HG02610 (cell line): Measurements from ENCODE around the gene LMBR1L.

Experiments
- ATAC-seq: cut with Tn5 transposase; IDR thresholded peaks from one replicate; pipeline ENCODE4 v1.9.1; 2021; ENCODE audit warnings: mild to moderate bottlenecking, moderate library complexity; ENCODE audit not compliant: unreplicated experiment

The LMBR1L gene

GRCh38 chr12:49121047-49121696 lies 10.5 kb upstream of the LMBR1L start:
- no peak for ATAC-seq

DNA sequence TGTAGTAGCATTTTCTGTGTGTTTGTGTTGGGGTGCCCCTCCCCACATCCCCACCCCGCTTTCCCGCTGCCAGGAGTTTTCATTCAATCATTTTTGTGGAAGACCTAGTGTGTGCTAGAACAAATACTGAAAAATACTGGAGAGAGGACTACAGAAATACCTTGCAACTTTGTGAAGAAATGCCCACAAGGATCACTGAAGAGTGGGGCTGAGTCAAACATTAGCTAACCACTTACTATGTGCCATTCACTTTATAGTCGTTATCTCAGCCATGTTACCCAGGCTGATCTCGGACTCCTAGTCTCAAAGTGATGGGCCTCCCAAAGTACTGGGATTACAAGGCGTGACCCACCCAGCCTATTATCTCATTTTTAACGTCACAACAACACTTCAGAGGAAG lies 559 bp upstream of the LMBR1L start:
- ATAC-seq, result no peak

DNA sequence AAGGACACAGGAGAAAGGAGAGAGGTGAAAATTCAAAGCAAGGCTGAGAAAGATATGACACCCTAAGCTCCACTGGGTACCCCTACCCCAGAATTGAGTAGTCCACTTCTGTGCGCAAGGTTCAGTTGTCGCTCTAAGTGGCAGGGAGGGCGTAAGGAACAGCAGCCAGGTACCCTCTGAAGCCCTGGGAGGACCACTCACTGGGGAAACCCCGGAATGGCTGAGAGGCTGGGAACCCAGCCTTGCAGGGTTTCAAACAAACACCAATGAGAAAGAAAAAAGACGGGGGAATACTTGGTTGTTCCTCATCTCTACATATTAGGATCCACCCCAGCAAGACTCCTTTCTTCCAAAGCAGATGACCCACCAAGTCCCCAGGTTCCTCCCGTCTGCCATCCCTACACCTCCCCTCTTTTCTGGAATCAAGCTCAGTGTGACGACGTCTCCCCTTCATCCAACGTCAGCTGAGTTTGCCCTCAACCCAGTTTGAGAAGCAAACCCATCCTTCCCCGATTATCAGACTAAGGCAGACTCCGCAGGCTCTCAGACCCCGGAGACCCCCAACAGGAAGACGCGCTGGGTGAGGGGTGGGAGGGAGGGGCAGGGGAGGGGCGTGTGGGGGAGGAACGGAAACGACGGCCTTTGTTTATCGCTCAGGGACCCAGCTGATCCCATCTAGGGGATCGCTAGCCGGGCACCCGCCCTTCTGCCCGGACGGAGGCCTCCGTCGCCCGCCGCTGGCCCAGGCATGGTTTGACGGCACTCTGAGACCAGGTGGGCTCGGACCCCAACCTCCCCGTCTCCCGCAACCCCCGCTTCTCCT lies 795 bp downstream of the LMBR1L start:
- no peak for ATAC-seq

DNA sequence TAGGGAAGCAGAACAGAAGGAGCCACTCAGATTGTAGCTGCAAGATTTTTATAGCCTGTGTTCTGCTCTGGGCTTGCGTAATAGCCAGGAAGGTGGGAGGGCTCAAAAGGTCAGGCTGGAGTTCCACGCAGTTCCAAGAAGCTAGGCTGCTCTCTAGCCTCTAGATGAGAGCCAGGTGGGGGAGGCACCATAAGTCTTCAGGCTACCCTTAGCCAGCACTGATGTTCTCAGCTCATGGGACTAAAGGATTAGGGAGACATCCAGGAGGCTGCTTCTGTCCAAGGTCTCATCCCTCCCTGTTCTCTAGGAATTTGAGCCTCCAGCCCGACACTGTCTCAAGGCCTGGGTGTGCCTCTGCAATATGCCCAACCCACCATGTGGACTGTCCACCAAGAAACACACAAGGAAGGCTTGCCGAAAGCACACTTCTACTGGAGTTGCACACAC lies 1.7 kb downstream of the LMBR1L start:
- ATAC-seq, result no peak

DNA sequence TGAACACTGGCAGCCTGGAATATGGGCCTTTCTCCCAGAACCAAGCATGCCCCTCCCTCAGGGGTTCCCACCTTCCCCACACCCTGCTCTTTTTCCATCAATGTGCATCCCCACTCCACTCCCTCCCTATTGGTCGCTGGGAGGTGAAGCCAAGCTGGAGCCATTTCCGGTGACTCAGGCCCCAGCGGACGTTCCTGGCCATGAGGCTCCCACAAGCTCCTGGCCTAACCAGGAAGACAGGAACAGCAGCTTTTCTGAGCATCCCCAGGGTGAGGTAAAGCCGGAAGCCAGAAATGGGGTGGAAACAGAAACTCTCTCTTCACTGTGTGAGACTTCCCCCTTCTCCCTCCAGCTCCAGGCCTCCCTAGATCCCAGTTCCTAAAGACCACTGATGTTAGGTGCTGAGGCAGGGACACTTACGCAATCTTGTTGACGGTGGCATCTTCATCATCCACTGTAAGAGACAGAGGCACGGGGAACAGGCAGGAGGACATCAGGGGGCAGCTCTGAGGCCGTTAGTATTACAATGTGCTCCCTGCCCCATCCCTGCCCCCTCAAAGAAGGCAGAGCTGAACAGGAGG lies 5.1 kb downstream of the LMBR1L start:
- no peak for ATAC-seq

GRCh38 chr12:49104822-49105221 lies 5.8 kb downstream of the LMBR1L start:
- no peak for ATAC-seq

DNA sequence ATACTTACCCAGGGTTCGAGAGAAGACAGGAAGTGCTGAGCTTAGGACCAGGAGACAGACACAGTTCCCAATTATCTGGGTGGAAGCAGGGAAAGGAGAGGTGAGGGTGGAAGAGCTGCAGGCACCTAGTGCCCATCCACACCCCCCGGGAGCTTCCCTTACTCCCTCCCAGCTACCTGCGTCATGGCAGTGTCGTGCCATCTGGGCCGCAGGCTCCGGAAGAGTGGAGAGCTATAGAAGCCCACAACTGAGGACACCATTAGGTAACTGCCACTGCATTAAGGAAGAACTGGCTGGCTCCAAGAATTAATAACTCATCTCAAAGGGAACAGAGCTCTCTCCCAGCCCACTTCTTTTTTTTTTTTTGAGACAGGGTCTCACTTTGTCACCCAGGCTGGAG lies 10.3 kb downstream of the LMBR1L start:
- no peak for ATAC-seq

- no peak for ATAC-seq
These were observed 11.9 kb downstream of the LMBR1L start for GRCh38 chr12:49098703-49099102.

DNA sequence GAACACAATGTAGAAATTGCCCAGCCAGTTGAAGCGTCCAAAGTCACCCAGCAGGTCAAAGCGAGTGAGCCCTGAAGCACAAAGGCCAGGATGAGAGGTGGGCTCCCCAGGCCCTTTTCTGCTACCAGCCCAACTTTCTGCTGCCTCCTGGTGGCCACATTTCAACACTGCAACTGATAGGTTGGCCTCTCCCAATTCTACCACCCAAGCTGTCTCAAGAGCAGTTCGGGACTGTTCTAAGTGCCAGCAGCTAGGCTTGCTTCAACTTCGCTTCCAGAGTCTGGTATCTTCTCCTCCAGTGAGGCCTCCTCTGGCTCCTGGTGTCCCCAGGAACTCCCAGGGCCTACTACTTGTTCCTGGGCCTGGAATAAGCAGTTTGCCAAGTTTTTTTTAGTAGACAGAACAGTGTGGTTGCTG lies 12.6 kb downstream of the LMBR1L start:
- ATAC-seq, result no peak

GRCh38 chr12:49097381-49097780 lies 13.3 kb downstream of the LMBR1L start:
- no peak for ATAC-seq

- no peak for ATAC-seq
These were observed 15.7 kb downstream of the LMBR1L start for GRCh38 chr12:49094975-49095365.

- ATAC-seq, result no peak
These were observed 16.3 kb downstream of the LMBR1L start, which contains the start of gene DHH for GRCh38 chr12:49094160-49094974. Gene DHH, minus strand, starts transcription at chr12:49094801. Its CDS starts 289 bp downstream, at chr12:49094512.

DNA sequence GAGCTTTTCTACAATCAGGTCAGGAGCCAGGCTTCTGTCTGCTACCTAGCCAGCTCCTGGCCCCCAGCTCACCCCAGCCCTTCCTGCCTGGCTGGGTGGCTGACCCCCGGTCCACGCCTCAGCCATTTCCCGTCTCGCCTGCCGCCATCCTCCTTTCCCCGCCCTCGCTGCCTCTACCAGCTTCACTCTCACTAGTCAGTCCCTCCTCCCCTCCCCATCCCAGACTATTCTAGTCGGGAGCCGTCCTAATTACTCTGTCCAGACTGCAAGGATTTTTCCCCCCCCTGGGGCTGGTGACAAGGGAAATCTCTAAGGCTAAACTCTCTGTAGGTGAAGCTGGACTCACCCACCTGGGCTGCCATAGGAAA lies 16.9 kb downstream of the LMBR1L start:
- no peak for ATAC-seq

- no peak for ATAC-seq
These were observed 17.7 kb downstream of the LMBR1L start for GRCh38 chr12:49092816-49093406.

DNA sequence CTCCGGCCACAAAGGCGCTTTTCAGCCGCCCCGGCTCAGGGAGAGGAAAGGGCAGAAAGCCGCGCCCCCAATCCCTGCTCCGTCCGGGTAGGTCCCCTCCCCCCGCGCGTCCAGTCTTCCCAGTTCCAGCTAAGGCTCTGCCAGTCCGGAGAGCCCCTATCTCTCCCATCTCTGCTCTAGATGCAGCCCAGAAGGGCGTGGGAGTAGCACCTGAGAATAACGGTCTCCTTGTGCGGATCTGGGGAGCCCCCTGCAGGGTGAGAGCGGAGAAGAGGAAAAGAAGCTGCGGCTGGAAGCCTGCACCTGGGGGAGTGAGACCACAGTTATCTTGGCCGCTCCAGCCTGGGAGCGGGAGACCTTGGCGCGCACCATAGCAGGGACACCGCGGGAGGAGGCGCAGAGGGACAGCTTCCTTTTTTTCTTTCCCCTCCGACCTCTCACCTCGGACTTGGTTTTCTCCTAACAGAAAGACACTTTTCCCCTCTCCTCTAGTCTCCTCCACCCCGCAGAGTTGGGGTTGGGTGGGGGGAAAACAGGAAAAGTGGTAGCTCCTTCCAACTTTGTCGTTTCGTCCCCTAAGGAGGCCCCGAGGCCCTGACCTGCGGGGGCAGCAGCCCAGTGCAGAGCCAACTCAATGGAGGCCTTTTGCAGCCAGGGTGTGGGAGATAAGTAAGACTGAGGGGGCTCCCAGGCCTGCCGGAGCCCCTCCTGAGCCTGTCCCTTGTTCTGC lies 18.4 kb downstream of the LMBR1L start:
- no peak for ATAC-seq

- no peak for ATAC-seq
These were observed 18.9 kb downstream of the LMBR1L start for GRCh38 chr12:49091836-49092085.

GRCh38 chr12:49091056-49091835 lies 19.4 kb downstream of the LMBR1L start:
- ATAC-seq, result no peak

DNA sequence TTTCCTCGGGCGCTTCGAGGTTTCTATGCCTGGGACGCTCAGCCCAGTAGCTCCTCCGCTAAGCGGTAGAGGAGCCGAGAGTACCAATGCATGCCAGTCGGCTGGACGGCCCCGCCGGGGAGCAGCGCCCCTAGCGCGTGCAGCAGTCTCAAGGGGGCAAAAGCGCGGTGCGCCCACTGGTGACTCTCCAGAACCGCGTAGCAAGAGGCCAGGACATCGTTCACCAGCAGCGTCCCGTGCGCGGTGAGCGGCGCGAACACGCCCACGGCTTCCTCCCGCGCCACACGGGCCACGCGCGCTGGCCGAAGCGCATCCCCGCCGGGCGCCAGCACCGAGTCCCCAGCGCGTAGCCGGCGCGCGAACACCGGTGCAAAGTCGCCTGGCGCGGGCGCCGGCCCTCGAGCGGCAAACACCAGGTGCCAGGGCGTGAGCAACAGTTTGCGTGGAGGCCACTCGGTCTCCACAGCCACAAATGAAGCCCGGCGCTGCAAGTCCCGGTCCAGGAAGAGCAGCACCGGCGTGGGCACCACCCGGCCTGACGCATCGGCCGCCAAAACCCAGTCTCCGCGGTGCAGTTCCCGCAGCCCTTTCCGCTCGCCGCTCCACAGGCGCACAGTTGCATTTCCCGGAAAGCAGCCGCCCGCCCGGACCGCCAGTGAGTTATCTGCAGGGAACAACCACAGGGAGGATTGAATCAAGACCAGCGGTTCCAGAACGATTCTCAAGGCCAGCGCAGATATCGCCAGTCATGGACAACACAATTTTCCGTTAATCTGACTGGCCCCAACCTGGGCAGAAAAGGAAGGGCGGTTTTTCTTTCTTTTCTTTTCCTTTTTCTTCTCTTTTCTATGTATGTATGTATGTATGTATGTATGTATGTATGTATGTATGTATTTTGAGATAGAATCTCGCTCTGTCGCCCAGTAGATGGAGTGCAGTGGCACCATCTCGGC lies 20.6 kb downstream of the LMBR1L start:
- ATAC-seq, result no peak

DNA sequence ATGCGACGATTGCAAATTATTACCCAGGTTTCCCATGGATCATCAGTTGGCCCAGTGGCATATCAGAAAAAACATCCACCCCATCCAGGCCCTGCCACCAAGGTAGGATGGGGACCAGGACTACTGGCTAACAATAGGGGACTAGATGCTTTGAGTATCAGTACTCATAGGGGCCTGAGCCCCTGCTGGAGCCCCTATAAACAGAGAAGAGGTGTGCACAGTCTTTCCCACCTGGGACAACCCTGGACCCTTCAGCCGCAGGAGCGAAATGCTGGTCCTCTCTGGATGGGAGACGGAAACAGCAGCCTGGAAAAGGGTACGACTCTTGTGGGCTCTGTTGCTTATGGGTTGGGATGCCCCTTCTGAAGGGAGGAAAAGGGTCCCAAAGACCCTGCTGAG lies 21.7 kb downstream of the LMBR1L start:
- no peak for ATAC-seq
